Umbilical cord (tissue), 2 donors: ENCODE measurements around the gene SIGLEC11. TPM values are rescaled to one million over a fixed set of nuclear protein-coding genes. Genes with fewer than 3 reads are reported as not detected.
"Not testable (repeated sequence)": the region's sequence is repeated elsewhere in the genome, so short reads cannot be mapped to it uniquely, and the experiment has no call there.

Experiments used
- DNase-seq: peaks from one replicate; pipeline ENCODE4 v3.0.0-alpha.2; 2015; ENCODE audit warnings: low spot score
- total RNA-seq: library from RNA; depleted of rRNA; stranded (reverse); fragments of >200 nt; gene quantifications from one replicate; pipeline ENCODE4 v1.2.3, GENCODE V29; 2014; ENCODE audit warnings: low replicate concordance; ENCODE audit not compliant: insufficient read depth

Gene SIGLEC11
- total RNA-seq, 1 donor from 2014 or later = 0.72 TPM

GRCh38 chr19:49951806-49952478 lies 9.0 kb downstream of the SIGLEC11 start:
- DNase-seq = no peak

DNA sequence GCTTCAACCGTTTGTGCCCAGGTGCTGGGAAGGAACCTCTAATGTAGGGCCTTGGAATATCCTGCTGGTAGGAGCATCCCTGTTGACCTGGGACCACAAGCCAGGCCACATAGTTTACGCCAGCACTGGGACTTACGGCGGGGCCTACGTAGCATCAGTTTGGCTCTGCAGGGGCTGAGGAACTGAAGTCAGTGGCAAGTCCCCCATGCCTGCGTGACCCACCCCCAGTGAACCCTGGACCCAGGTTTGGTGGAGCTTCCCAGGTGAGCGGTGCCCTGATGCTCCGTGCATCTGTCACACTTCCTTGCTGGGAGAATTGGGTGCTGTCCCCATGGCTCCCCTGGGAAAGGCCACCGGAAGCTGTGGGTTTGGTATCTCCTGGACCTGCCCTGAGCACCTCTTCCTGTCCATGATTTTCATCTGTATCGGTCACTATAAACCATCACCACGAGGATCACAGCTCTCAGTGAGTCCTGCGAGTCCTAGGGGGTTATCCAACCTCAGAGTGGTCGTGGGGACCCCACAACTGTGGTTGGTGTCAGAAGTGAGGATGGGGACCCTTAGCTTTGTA lies 9.9 kb downstream of the SIGLEC11 start:
- no peak for DNase-seq

GRCh38 chr19:49950590-49950948 lies 10.4 kb downstream of the SIGLEC11 start:
- no peak for DNase-seq

DNA sequence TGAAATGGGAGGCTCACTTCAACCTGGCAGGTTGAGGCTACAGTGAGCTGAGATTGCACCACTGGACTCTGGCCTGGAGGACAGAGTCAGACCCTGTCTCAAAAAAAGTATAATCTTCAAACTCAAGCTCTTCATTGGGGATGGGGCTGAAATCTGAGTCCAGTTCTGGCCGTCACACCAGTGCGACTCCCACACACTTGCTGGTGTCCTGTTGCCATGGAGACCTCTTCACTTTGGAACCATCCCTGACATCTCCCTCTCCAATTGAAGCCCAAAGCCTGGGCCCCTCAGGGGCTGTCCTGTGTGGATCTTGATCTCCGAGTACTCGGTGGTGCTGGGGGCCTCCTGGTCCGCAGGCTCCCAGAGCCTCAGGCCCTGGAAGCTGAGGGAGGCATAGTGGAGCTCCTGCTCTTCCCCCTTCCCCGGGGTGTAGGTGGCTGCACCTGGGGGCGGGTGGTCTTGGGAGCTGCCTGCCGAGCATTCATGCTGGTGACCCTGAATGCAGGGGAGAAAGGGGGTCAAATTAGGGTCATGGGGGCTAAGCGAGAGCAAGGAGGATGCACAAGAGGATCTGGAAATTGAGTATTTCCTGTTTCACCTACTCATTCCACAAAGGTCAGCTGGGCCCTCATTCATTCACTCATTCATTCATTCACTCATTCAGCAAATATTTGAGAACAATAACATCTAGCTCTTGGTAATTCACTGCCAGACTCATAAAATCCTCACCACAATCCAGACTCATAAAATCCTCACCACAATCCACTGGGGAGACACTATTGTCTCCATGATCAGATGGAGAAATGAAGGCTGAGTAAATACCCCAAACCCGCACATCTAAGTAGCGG lies 11.0 kb downstream of the SIGLEC11 start:
- DNase-seq = no peak

DNA sequence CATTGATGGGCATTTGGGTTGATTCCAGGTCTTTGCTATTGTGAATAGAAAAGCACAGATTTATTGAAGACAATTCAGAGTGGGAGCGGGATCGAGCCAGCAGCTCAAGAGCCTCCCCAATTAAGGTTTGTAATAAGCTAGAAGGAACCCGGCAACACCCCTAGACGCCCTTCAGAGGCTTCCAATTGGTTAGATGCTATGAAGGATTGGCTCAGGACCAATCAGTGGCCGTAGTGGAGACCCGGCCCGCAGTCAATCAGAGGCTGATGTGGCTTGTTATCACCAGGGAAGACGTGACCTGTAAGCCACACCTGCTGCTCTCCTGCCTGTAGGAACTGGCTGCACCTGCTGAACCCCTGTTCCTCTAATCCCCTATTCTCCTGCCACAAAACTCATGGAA lies 14.6 kb downstream of the SIGLEC11 start:
- DNase-seq = no peak

GRCh38 chr19:49944567-49944966 lies 16.4 kb downstream of the SIGLEC11 start:
- DNase-seq = not testable (repeated sequence)

DNA sequence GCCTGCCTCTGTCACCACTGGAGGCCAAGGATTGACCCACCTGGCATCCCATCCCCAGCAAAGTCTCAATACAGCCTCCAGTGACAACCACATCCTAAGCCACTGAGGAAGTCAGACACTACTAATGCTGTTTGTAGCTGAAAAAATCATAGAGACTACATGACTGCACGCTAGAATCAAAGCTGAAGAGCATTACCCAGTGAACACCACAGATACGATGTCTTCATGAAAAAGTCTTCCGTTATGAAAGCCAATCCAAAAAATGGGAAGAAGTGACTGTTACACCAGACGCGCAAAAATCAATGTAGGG lies 20.5 kb downstream of the SIGLEC11 start:
- DNase-seq = no peak

DNA sequence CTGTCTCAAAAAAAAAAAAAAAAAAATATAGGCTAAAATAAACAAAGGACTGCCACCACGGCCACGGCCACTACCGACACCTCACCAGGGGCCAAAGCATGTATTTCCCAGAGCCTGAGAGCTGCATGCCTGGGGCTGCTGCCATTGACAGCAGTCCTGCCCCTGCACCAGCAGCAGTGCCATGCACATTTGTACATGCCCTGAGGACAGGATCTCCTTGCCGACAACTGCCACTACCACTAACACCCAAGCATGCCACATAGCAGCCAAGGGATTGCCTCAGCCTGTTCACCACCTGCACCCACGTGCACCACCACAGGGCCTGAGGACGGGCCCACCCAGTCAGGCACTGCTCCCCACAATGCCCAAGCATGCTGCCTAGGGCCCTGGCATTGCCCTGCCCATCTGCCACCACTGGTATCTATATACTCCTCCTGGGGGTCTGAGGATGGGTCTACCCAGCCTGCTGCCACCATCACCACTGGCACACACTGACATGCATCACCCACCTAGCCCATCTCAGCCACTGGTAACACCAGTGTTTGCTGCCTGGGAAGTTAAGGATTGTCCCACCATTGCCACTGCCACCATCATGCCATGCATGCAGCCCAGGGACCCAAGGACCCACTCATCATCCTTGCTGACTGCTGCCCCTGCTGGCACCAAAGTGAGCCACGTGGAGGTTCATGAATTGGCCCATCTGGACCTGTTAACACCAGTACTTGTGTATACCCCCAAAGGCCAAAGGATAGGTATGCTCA lies 21.1 kb downstream of the SIGLEC11 start:
- DNase-seq = no peak

- no peak for DNase-seq
Measured at GRCh38 chr19:49938662-49939061, 22.3 kb downstream of the SIGLEC11 start.

DNA sequence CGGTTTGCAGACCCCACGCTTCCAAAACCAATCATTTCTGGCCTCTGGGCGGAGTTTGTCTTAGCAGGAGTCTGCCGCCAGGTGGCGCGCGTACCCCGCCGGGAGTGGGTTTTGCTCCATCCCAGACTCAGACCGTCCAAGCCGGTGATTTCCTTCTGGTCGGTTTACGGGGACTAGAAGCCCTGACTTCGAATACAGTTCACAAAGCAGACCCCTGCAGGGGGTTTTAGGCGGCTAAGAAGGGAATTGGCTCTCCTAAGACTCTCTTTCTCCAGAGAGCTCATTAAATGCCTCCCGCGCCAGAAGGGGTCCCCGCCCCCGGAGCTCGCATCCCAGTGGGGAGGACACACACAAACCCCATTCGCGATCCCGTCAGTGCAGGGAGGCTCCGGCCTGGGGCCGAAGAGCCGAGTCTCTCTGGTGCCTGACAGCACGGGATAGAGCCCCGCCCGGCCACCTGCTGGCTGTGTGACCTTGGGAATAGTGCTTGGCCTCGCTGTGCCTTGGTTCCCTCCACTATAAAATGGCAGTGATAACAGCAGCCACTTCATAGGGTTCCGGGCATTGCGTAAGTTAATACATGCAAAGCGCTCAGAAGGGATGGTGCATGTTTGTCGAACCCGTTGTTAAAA lies 23.1 kb downstream of the SIGLEC11 start:
- DNase-seq = peak; percentile 69

- no peak for DNase-seq
Measured at GRCh38 chr19:49936549-49936948, 24.4 kb downstream of the SIGLEC11 start.

GRCh38 chr19:49933643-49934042 lies 27.3 kb downstream of the SIGLEC11 start:
- no peak for DNase-seq

DNA sequence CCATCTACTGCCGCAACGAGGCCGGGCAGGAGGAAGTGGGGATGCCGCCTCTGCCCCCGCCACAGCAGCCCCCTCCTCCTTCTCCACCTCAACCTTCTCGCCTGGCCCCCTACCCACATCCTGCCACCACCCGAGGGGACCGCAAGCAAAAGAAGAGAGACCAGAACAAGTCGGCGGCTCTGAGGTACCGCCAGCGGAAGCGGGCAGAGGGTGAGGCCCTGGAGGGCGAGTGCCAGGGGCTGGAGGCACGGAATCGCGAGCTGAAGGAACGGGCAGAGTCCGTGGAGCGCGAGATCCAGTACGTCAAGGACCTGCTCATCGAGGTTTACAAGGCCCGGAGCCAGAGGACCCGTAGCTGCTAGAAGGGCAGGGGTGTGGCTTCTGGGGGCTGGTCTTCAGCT lies 28.2 kb downstream of the SIGLEC11 start:
- no peak for DNase-seq

- DNase-seq = no peak
Measured at GRCh38 chr19:49932041-49932451, 28.9 kb downstream of the SIGLEC11 start.

- DNase-seq = no peak
Measured at GRCh38 chr19:49931293-49932040, 29.5 kb downstream of the SIGLEC11 start.

DNA sequence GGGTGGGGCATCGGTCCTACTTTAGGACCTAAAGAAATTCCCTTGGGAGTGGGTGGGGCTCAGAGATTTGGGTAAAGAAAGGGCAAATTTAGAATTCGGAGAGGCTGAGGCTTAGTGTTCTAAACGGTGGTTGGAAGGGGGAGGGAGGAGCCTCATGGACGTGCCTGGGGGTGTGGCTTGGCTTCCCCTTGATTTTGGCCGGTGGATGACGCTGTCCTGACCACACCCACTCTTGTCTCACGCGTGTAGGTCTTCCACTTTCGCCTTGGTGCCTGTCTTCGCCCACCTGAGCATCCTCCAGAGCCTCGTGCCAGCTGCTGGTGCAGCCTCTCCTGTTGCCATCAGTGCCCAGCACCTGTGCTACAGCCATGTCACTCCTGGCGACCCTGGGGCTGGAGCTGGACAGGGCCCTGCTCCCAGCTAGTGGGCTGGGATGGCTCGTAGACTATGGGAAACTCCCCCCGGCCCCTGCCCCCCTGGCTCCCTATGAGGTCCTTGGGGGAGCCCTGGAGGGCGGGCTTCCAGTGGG lies 30.4 kb downstream of the SIGLEC11 start:
- peak; percentile 22 for DNase-seq

DNA sequence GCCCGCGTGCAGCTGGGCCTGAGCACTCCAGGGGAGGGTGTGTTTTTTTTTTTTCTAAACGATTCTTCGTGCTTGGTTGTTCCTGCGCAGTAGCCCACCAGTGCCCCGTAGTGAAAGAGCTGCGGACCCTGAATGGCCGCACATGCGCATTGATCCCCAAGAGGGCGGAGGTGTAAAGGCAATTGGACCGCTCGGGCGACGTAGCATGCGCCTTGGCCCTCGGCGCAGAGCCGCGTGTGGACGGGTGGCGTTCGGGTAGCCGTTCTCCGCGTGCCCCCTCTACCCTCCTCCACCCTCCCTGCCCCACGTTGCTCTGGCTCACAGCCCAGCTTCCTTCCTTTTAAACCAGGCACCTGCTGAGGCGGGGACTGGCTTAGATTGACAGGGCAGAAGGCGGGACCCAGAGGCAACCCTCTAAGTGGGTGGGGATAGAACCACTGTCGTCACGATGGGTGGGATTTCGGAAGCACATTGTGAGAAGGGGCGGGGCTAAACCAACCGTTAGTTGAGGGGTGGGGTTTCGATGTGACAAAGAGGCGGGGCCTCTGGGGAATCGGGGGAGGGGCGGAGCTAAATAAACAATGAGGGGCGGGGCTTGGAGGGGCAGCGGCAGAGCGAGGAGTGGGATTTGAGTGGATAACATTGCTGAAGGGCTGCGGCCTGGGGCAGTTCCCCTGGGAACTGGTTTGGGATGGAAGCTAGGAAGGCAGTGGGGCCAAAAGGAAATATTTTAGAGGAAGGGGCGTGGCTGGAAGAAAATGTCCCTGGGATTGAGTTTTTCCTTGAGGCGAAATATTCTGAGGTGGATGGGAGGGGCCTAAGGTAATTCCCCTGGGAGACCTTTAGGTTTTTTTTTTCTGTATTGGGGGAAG lies 31.1 kb downstream of the SIGLEC11 start:
- DNase-seq = peak; percentile 94

- no peak for DNase-seq
Measured at GRCh38 chr19:49929121-49929610, 31.8 kb downstream of the SIGLEC11 start, which contains the start of the genes ATF5 and NUP62. ATF5 (plus strand) TSS chr19:49929205; CDS start chr19:49930851, 1,646 bp downstream. NUP62 (minus strand) TSS chr19:49929504; CDS start chr19:49909807, 19,697 bp downstream.

- no peak for DNase-seq
Measured at GRCh38 chr19:49927526-49928264, 33.3 kb downstream of the SIGLEC11 start.
